HEK293T (cell line): ENCODE results near the gene TTBK1.

ENCODE experiments used
- BHLHE40 ChIP-seq: fragments of 450-650 bp; IDR thresholded peaks from 2 replicates; pipeline ENCODE4 v1.6.1; 2016; ENCODE audit warnings: mild to moderate bottlenecking, moderate library complexity, borderline replicate concordance
- FOXK2 ChIP-seq: fragments of 450-650 bp; IDR thresholded peaks from 2 replicates; pipeline ENCODE4 v1.6.1; 2016; ENCODE audit warnings: mild to moderate bottlenecking
- FOXM1 ChIP-seq: fragments of 450-650 bp; IDR thresholded peaks from 2 replicates; pipeline ENCODE4 v1.6.1; 2017; ENCODE audit warnings: mild to moderate bottlenecking, borderline replicate concordance
- HDGF ChIP-seq: fragments of 450-650 bp; IDR thresholded peaks from 2 replicates; pipeline ENCODE4 v1.6.1; 2017; ENCODE audit warnings: antibody characterized with exemption, borderline replicate concordance
- SP1 ChIP-seq: fragments of 450-650 bp; IDR thresholded peaks from 2 replicates; pipeline ENCODE4 v1.6.1; 2017
- SUZ12 ChIP-seq: fragments of 450-650 bp; IDR thresholded peaks from 2 replicates; pipeline ENCODE4 v1.6.1; 2016; ENCODE audit warnings: mild to moderate bottlenecking
- TARDBP ChIP-seq: fragments of 450-650 bp; IDR thresholded peaks from 2 replicates; pipeline ENCODE4 v1.6.1; 2016
- ZNF384 ChIP-seq: fragments of 450-650 bp; IDR thresholded peaks from 2 replicates; pipeline ENCODE4 v1.6.1; 2016

DNA sequence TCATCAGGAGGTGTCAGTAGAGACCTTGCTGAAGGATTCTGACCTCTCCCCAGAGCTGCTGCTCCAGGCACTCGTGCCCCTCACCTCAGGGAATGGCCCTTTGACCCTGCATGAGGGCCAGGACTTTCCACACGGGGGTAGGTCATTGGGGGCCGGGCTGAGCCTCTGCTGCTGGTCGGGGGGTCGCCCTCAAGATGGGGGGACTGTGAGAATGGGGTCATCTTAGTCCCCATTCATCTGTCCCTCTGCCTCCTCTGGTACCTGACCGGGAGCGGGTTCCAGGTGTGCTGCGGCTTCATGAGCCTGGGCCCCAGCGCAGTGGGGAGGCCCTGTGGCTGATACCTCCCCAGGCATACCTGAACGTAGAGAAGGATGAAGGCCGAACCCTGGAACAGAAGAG is 29.9 kb upstream of the TTBK1 start:
- TF ChIP-seq TARDBP (no peak), HDGF (no peak), SUZ12 (no peak), BHLHE40 (no peak), FOXM1 (no peak), FOXK2 (no peak), ZNF384 (no peak), SP1 (no peak)
